ENCODE measurements around the gene VPS26C. TPM values are rescaled to one million over a fixed set of nuclear protein-coding genes. Genes with fewer than 3 reads are reported as not detected.
"Not testable (repeated sequence)": the region's sequence is repeated elsewhere in the genome, so short reads cannot be mapped to it uniquely, and the experiment has no call there.

Gene VPS26C
- total RNA-seq, 1 experiment from 2014 or later: 58.0 TPM

- H3K27me3 Mint-ChIP-seq (ENCODE audit: low read depth): peaks cover 7% of the 10 kb centered on the region
- no peak overlapping the region for H2BK12ac ChIP-seq (ENCODE audit: insufficient read length, low read depth, low read length)
Observed at GRCh38 chr21:37223804-37224345, 43.3 kb downstream of the VPS26C start.

GRCh38 chr21:37222248-37222647 lies 44.9 kb downstream of the VPS26C start:
- not testable (repeated sequence) for H3K27me3 ChIP-seq (ENCODE audit: insufficient read depth, low read length); H3K27me3 Mint-ChIP-seq (ENCODE audit: low read depth); H3T11ph ChIP-seq (ENCODE audit: low read length); H3K27ac Mint-ChIP-seq; H2BK20ac ChIP-seq (ENCODE audit: low read depth, low read length, poor library complexity, severe bottlenecking); H3K18ac ChIP-seq (ENCODE audit: insufficient read length, low read depth, low read length); H3K4me3 Mint-ChIP-seq; H3K23me2 ChIP-seq (ENCODE audit: insufficient read length, low read depth, low read length, poor library complexity, severe bottlenecking); DNase-seq; H3K14ac ChIP-seq (ENCODE audit: insufficient read depth, low read length); H4K91ac ChIP-seq (ENCODE audit: insufficient read length, low read depth, low read length); H3K4me2 ChIP-seq (ENCODE audit: insufficient read depth, insufficient read length, low read length); H2BK12ac ChIP-seq (ENCODE audit: insufficient read length, low read depth, low read length); H3K79me1 ChIP-seq (ENCODE audit: insufficient read depth, low read depth, low read length, poor library complexity, severe bottlenecking); H2AK5ac ChIP-seq (ENCODE audit: insufficient read length, low read length); H3K9ac ChIP-seq (ENCODE audit: extremely low read depth, insufficient read length, low read length); H2BK15ac ChIP-seq (ENCODE audit: low read depth, low read length); H4K8ac ChIP-seq (replicated peaks; ENCODE audit: insufficient read length, low read depth, low read length); H4K20me1 ChIP-seq (ENCODE audit: control insufficient read depth, insufficient read depth, insufficient read length); H3K9me3 ChIP-seq (ENCODE audit: control insufficient read depth, low read depth, low read length); H3K79me2 ChIP-seq (ENCODE audit: insufficient read depth, low read length); H4K5ac ChIP-seq (ENCODE audit: insufficient read length, low read depth, low read length); H2AFZ ChIP-seq (ENCODE audit: low read length); H3K56ac ChIP-seq (ENCODE audit: insufficient read length, low read depth, low read length); H2BK5ac ChIP-seq (ENCODE audit: insufficient read length, low read length); H3K27ac ChIP-seq (ENCODE audit: insufficient read length, low read depth, low read length); H3K23ac ChIP-seq (ENCODE audit: insufficient read length, low read depth, low read length); H3K4me1 Mint-ChIP-seq; H3K4me1 ChIP-seq (ENCODE audit: insufficient read depth, low read length); H2BK120ac ChIP-seq (ENCODE audit: low read depth, low read length, poor library complexity, severe bottlenecking); H3K4ac ChIP-seq (ENCODE audit: low read depth, low read length)
- WGBS (ENCODE audit: extremely low coverage, insufficient read length, low lambda C conversion rate): no CpG with 5 or more reads among the region's 3 CpGs
- Mint-ChIP-seq H3K36me3 (ENCODE audit: insufficient read depth in 1 of 3, low read depth in 3 of 3) (peaks cover 41 to 61% (median 54%) of the 10 kb centered on the region in 3 experiments), H3K9me3 (peaks cover 2 to 16% of the 10 kb centered on the region in 2 experiments; a peak in 4 of 5 replicates)

More at GRCh38 chr21:37223804-37224345, 43.3 kb downstream of the VPS26C start:
- H4K91ac ChIP-seq (ENCODE audit: insufficient read length, low read depth, low read length): no peak overlapping the region
- no peaks in the 10 kb centered on the region for H3K27me3 ChIP-seq (ENCODE audit: insufficient read depth, low read length)
- H3T11ph ChIP-seq (ENCODE audit: low read length): no peak overlapping the region
- no peak overlapping the region for H2BK5ac ChIP-seq (ENCODE audit: insufficient read length, low read length)
- Mint-ChIP-seq H3K4me3 (no peak overlapping the region), H3K36me3 (ENCODE audit: insufficient read depth in 1 of 3, low read depth in 3 of 3) (peaks cover 53 to 77% (median 67%) of the 10 kb centered on the region in 3 experiments), H3K4me1 (no peaks in the 10 kb centered on the region), H3K27ac (no peak overlapping the region), H3K9me3 (peaks cover 2 to 16% of the 10 kb centered on the region in 2 experiments; a peak in 3 of 5 replicates)
- H3K79me1 ChIP-seq (ENCODE audit: insufficient read depth, low read depth, low read length, poor library complexity, severe bottlenecking): no peaks in the 10 kb centered on the region
- no peaks in the 10 kb centered on the region for H3K79me2 ChIP-seq (ENCODE audit: insufficient read depth, low read length)
- TF ChIP-seq, protein P1, sequence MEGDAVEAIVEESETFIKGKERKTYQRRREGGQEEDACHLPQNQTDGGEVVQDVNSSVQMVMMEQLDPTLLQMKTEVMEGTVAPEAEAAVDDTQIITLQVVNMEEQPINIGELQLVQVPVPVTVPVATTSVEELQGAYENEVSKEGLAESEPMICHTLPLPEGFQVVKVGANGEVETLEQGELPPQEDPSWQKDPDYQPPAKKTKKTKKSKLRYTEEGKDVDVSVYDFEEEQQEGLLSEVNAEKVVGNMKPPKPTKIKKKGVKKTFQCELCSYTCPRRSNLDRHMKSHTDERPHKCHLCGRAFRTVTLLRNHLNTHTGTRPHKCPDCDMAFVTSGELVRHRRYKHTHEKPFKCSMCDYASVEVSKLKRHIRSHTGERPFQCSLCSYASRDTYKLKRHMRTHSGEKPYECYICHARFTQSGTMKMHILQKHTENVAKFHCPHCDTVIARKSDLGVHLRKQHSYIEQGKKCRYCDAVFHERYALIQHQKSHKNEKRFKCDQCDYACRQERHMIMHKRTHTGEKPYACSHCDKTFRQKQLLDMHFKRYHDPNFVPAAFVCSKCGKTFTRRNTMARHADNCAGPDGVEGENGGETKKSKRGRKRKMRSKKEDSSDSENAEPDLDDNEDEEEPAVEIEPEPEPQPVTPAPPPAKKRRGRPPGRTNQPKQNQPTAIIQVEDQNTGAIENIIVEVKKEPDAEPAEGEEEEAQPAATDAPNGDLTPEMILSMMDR (conservative IDR thresholded peaks at IDR 0.05): no peak
- H3K27ac ChIP-seq (ENCODE audit: insufficient read length, low read depth, low read length): no peak overlapping the region
- no peak overlapping the region for H3K4ac ChIP-seq (ENCODE audit: low read depth, low read length)
- H2BK120ac ChIP-seq (ENCODE audit: low read depth, low read length, poor library complexity, severe bottlenecking): no peak overlapping the region
- H3K23ac ChIP-seq (ENCODE audit: insufficient read length, low read depth, low read length): no peak overlapping the region
- no peak overlapping the region for H3K14ac ChIP-seq (ENCODE audit: insufficient read depth, low read length)
- no peak for DNase-seq
- no peak overlapping the region for H3K9ac ChIP-seq (ENCODE audit: extremely low read depth, insufficient read length, low read length)
- H3K23me2 ChIP-seq (ENCODE audit: insufficient read length, low read depth, low read length, poor library complexity, severe bottlenecking): peaks cover 9% of the 10 kb centered on the region
- peaks cover 4% of the 10 kb centered on the region for H3K9me3 ChIP-seq (ENCODE audit: control insufficient read depth, low read depth, low read length)
- no CpG with 5 or more reads among the region's 2 CpGs for WGBS (ENCODE audit: extremely low coverage, insufficient read length, low lambda C conversion rate)
- no peak overlapping the region for H2BK20ac ChIP-seq (ENCODE audit: low read depth, low read length, poor library complexity, severe bottlenecking)
- H3K4me1 ChIP-seq (ENCODE audit: insufficient read depth, low read length): no peaks in the 10 kb centered on the region
- H3K18ac ChIP-seq (ENCODE audit: insufficient read length, low read depth, low read length): no peak overlapping the region
- H2AK5ac ChIP-seq (ENCODE audit: insufficient read length, low read length): no peak overlapping the region
- no peak overlapping the region for H3K4me2 ChIP-seq (ENCODE audit: insufficient read depth, insufficient read length, low read length)
- H2BK15ac ChIP-seq (ENCODE audit: low read depth, low read length): no peak overlapping the region
- H4K8ac ChIP-seq (replicated peaks; ENCODE audit: insufficient read length, low read depth, low read length): no peak overlapping the region
- no peak overlapping the region for H4K5ac ChIP-seq (ENCODE audit: insufficient read length, low read depth, low read length)
- H2AFZ ChIP-seq (ENCODE audit: low read length): no peak overlapping the region
- H3K56ac ChIP-seq (ENCODE audit: insufficient read length, low read depth, low read length): no peak overlapping the region
- H4K20me1 ChIP-seq (ENCODE audit: control insufficient read depth, insufficient read depth, insufficient read length): no peaks in the 10 kb centered on the region

All from H9 (cell line).